HEK293 (cell line): ENCODE results near the gene CFAP410.

Experiments
- ATF2 ChIP-seq: fragments of 450-650 bp; formaldehyde crosslinking; IDR thresholded peaks from 2 replicates; pipeline ENCODE4 v1.5.1; 2016; ENCODE audit warnings: missing biosample characterization, missing genetic modification characterization, low read depth
- BCL6B ChIP-seq: fragments of 450-650 bp; formaldehyde crosslinking; IDR thresholded peaks from 2 replicates; pipeline ENCODE4 v1.5.1; 2017; ENCODE audit warnings: missing biosample characterization, missing genetic modification characterization
- CTCF ChIP-seq: fragments of 450-650 bp; formaldehyde crosslinking; IDR thresholded peaks from 2 replicates; pipeline ENCODE4 v1.5.1; 2016; ENCODE audit warnings: missing biosample characterization, missing genetic modification characterization
- EGR2 ChIP-seq: fragments of 450-650 bp; formaldehyde crosslinking; IDR thresholded peaks from 2 replicates; pipeline ENCODE4 v1.5.1; 2016; ENCODE audit warnings: low read depth, missing biosample characterization, missing genetic modification characterization
- KLF16 ChIP-seq: fragments of 450-650 bp; formaldehyde crosslinking; IDR thresholded peaks from 2 replicates; pipeline ENCODE4 v1.5.1; 2017; ENCODE audit warnings: missing biosample characterization, missing genetic modification characterization
- PRDM1 ChIP-seq: fragments of 450-650 bp; formaldehyde crosslinking; IDR thresholded peaks from 2 replicates; pipeline ENCODE4; 2016; ENCODE audit warnings: missing biosample characterization, missing genetic modification characterization
- ZBTB44 ChIP-seq: fragments of 450-650 bp; IDR thresholded peaks from 2 replicates; pipeline ENCODE4 v1.5.1; 2018; ENCODE audit warnings: missing biosample characterization, mild to moderate bottlenecking, missing genetic modification characterization
- ZNF426 ChIP-seq: fragments of 450-650 bp; formaldehyde crosslinking; IDR thresholded peaks from 2 replicates; pipeline ENCODE4 v1.5.1; 2017; ENCODE audit warnings: missing biosample characterization, missing genetic modification characterization, mild to moderate bottlenecking, inconsistent platforms, moderate library complexity
- ZNF473 ChIP-seq: fragments of 450-650 bp; formaldehyde crosslinking; IDR thresholded peaks from 2 replicates; pipeline ENCODE4 v1.5.1; 2017; ENCODE audit warnings: missing biosample characterization, missing genetic modification characterization
- ZNF707 ChIP-seq: fragments of 450-650 bp; formaldehyde crosslinking; IDR thresholded peaks from 2 replicates; pipeline ENCODE4 v1.5.1; 2016; ENCODE audit warnings: missing biosample characterization, missing genetic modification characterization
- ZNF785 ChIP-seq: fragments of 450-650 bp; formaldehyde crosslinking; IDR thresholded peaks from 2 replicates; pipeline ENCODE4 v1.5.1; 2016; ENCODE audit warnings: missing biosample characterization, missing genetic modification characterization

GRCh38 chr21:44322621-44323325 lies 16.4 kb downstream of the CFAP410 start:
- TF ChIP-seq ZNF785 (tag by site-specific recombination) (no peak), ATF2 (tag by site-specific recombination) (no peak), BCL6B (tag by site-specific recombination) (no peak), ZNF426 (tag by site-specific recombination) (no peak), CTCF (tag by site-specific recombination) (no peak), EGR2 (no peak), PRDM1 (tag by site-specific recombination) (no peak), ZNF473 (tag by site-specific recombination) (no peak), ZNF707 (no peak), ZBTB44 (tag by site-specific recombination) (no peak), KLF16 (no peak)
